Tibial nerve (tissue), 4 donors: ENCODE measurements around the gene CABP1.

ENCODE experiments used
- CTCF ChIP-seq, 5 experiments: fragments of 200-600 bp in 3 of 5; fragments of 450-650 bp in 2 of 5; sonication (generic) in 3 of 5; IDR thresholded peaks; one replicate each; pipeline ENCODE4 v1.5.1; 2016 to 2019; ENCODE audit warnings: antibody characterized with exemption in 5 of 5, mild to moderate bottlenecking in 3 of 5, moderate library complexity in 2 of 5
- EP300 ChIP-seq, 2 donors: sonication (generic); formaldehyde crosslinking; IDR thresholded peaks; one replicate each; pipeline ENCODE4 v1.6.1; 2017; ENCODE audit warnings: antibody characterized with exemption in 2 of 2, mild to moderate bottlenecking in 1 of 2
- POLR2A ChIP-seq, 2 donors: fragments of 450-650 bp; IDR thresholded peaks; one replicate each; pipeline ENCODE4 v1.6.1; 2017; ENCODE audit warnings: antibody characterized with exemption in 2 of 2, mild to moderate bottlenecking in 2 of 2, moderate library complexity in 2 of 2

GRCh38 chr12:120692524-120693033 lies 52.2 kb downstream of the CABP1 start:
- TF ChIP-seq CTCF (IDR thresholded peaks at IDR 0.05): no peak
- no peak for TF ChIP-seq POLR2A (IDR thresholded peaks at IDR 0.05)
- no peak for TF ChIP-seq EP300 (IDR thresholded peaks at IDR 0.05)
